HepG2 (cell line): Measurements from ENCODE around the gene MED10. TPM values are rescaled to one million over a fixed set of nuclear protein-coding genes. Genes with fewer than 3 reads are reported as not detected.
A peak's percentile ranks its signal among the peaks of the same experiment; 100 is the strongest.

Experiments used
- ATAC-seq: fragments of 200-7000 bp; cut with Tn5 transposase; 3 replicates; pipeline ENCODE4 v1.9.1; 2020; ENCODE audit warnings: mild to moderate bottlenecking, moderate library complexity
- BruUV-seq: library from RNA; stranded (reverse); fragments of 400-500 nt; replicated peaks from 2 replicates; lab custom pipeline; 2021; lab: Mats Ljungman, UMichigan
- CTCF ChIA-PET: fragments of 300-600 bp; formaldehyde crosslinking; extraction: SDS; loops from one replicate; lab custom pipeline; 2021; ENCODE audit warnings: low total read pairs, inconsistent platforms, low intra/inter-chr PET ratio; lab: Yijun Ruan, JAX
- POLR2A ChIA-PET: fragments of 350-600 bp; sonication (Branson Sonifier 250); formaldehyde crosslinking; loops from one replicate; lab custom pipeline; 2020; ENCODE audit warnings: antibody characterized with exemption, inconsistent platforms; lab: Yijun Ruan, JAX
- DNase-seq: peaks from one replicate; pipeline ENCODE4 v3.0.0-alpha.2; 2015; ENCODE audit warnings: low spot score
- FAIRE-seq: peaks from 3 replicates; lab custom pipeline; 2011; peaks lifted over from hg19 to GRCh38; lab: Jason Lieb, UNC
- H2AFZ ChIP-seq: one replicate; pipeline ENCODE4 v1.6.1; 2011; ENCODE audit warnings: low read length, inconsistent platforms
- H3K27ac ChIP-seq: fragments of 300-600 bp; 3 replicates; pipeline ENCODE4 v1.8.0; 2011; ENCODE audit warnings: mixed run types, mild to moderate bottlenecking, mixed read lengths, low read length, inconsistent platforms; ENCODE audit not compliant: insufficient read depth; ENCODE audit errors: extremely low read length
- H3K27me3 ChIP-seq, 2 experiments: fragments of 200-600 bp in 1 of 2; 2 replicates in 1 of 2; 3 replicates in 1 of 2; pipeline versions ENCODE4 v1.6.0 to v1.8.0; 2011; ENCODE audit warnings: low read length in 2 of 2, mild to moderate bottlenecking in 2 of 2, moderate library complexity in 2 of 2, inconsistent platforms in 1 of 2; ENCODE audit not compliant: insufficient read depth in 2 of 2, control insufficient read depth in 1 of 2
- H3K36me3 ChIP-seq, 2 experiments: fragments of 200-600 bp in 1 of 2; replicated peaks in 1 of 2; 2 replicates in 1 of 2; 3 replicates in 1 of 2; pipeline versions ENCODE4 v1.5.1 to v1.8.0; 2011; ENCODE audit warnings: low read length in 2 of 2, inconsistent platforms in 1 of 2; ENCODE audit not compliant: insufficient read depth in 2 of 2, control insufficient read depth in 1 of 2
- H3K4me1 ChIP-seq: 2 replicates; pipeline ENCODE4 v1.5.1; 2012; ENCODE audit warnings: low read length, inconsistent platforms; ENCODE audit not compliant: insufficient read depth
- H3K4me2 ChIP-seq: 2 replicates; pipeline ENCODE4 v1.6.0; 2011; ENCODE audit warnings: low read depth, low read length, inconsistent platforms
- H3K4me3 ChIP-seq, 3 experiments: fragments of 200-600 bp in 1 of 3; sonication (generic), shearing (Covaris generic) in 1 of 3; replicated peaks in 1 of 3; 2 replicates each; pipeline ENCODE4 v1.5.1; 2011 to 2016; ENCODE audit warnings: low read length in 3 of 3, inconsistent platforms in 2 of 3, low read depth in 2 of 3, mild to moderate bottlenecking in 2 of 3, control low read depth in 1 of 3, mixed read lengths in 1 of 3; ENCODE audit not compliant: insufficient read depth in 1 of 3
- H3K79me2 ChIP-seq: one replicate; pipeline ENCODE4 v1.6.1; 2011; ENCODE audit warnings: low read length, inconsistent platforms; ENCODE audit not compliant: insufficient read depth
- H3K9ac ChIP-seq: 2 replicates; pipeline ENCODE4 v1.6.0; 2011; ENCODE audit warnings: mild to moderate bottlenecking, low read depth, low read length, inconsistent platforms; ENCODE audit not compliant: insufficient read depth
- H3K9me3 ChIP-seq: 2 replicates; pipeline ENCODE4 v1.5.1; 2012; ENCODE audit warnings: mild to moderate bottlenecking, low read length
- H4K20me1 ChIP-seq: 2 replicates; pipeline ENCODE4 v1.6.0; 2011; ENCODE audit warnings: inconsistent platforms, mild to moderate bottlenecking, low read length, moderate library complexity; ENCODE audit not compliant: insufficient read depth
- AKAP8 ChIP-seq: sonication (generic); formaldehyde crosslinking; IDR thresholded peaks from 2 replicates; pipeline ENCODE4 v1.5.1; 2020; ENCODE audit warnings: mild to moderate bottlenecking, missing genetic modification reagents
- BORCS8-MEF2B ChIP-seq: sonication (generic); formaldehyde crosslinking; IDR thresholded peaks from 2 replicates; pipeline ENCODE4 v1.8.0; 2022; ENCODE audit warnings: mild to moderate bottlenecking, missing genetic modification reagents
- CREB1 ChIP-seq, 2 experiments: fragments of 450-650 bp in 1 of 2; IDR thresholded peaks; 2 replicates each; pipeline ENCODE4 v1.6.1; 2016 to 2017; ENCODE audit warnings: control low read depth in 1 of 2, mild to moderate bottlenecking in 1 of 2, missing compliant biosample characterization in 1 of 2, missing genetic modification characterization in 1 of 2
- ELF3 ChIP-seq: IDR thresholded peaks from 2 replicates; pipeline ENCODE4 v1.6.1; 2016; ENCODE audit warnings: missing genetic modification reagents, missing compliant biosample characterization
- ETV6 ChIP-seq: sonication (generic); formaldehyde crosslinking; conservative IDR thresholded peaks from 2 replicates; pipeline ENCODE4 v1.4.0; 2020; ENCODE audit warnings: missing genetic modification reagents
- HDAC1 ChIP-seq: sonication (generic); formaldehyde crosslinking; IDR thresholded peaks from 2 replicates; pipeline ENCODE4 v1.5.1; 2020; ENCODE audit warnings: mild to moderate bottlenecking, missing genetic modification reagents
- HHEX ChIP-seq: IDR thresholded peaks from 2 replicates; pipeline ENCODE4 v1.6.1; 2016; ENCODE audit warnings: control low read depth
- MTERF4 ChIP-seq: sonication (generic); formaldehyde crosslinking; IDR thresholded peaks from 2 replicates; pipeline ENCODE4 v1.8.0; 2023; ENCODE audit warnings: mild to moderate bottlenecking, missing genetic modification reagents
- MYPOP ChIP-seq: sonication (generic); formaldehyde crosslinking; IDR thresholded peaks from 2 replicates; pipeline ENCODE4 v1.8.1; 2023; ENCODE audit warnings: mild to moderate bottlenecking, moderate library complexity, missing genetic modification reagents
- RNF2 ChIP-seq: fragments of 450-650 bp; conservative IDR thresholded peaks from 2 replicates; pipeline ENCODE4 v1.6.1; 2016; ENCODE audit warnings: low read depth
- SALL1 ChIP-seq: sonication (generic); formaldehyde crosslinking; IDR thresholded peaks from 2 replicates; pipeline ENCODE4 v1.8.0; 2022; ENCODE audit warnings: mild to moderate bottlenecking, missing genetic modification reagents
- SMAD3 ChIP-seq: sonication (generic); formaldehyde crosslinking; IDR thresholded peaks from 2 replicates; pipeline ENCODE4 v1.4.0; 2020; ENCODE audit warnings: missing genetic modification reagents
- ZNF326 ChIP-seq: sonication (generic); formaldehyde crosslinking; IDR thresholded peaks from 2 replicates; pipeline ENCODE4 v1.4.0; 2020; ENCODE audit warnings: missing genetic modification reagents, borderline replicate concordance
- ZNF431 ChIP-seq: sonication (generic); formaldehyde crosslinking; IDR thresholded peaks from 2 replicates; pipeline ENCODE4 v1.9.0; 2022; ENCODE audit warnings: missing genetic modification reagents, low read depth, mild to moderate bottlenecking, borderline replicate concordance
- ZNF557 ChIP-seq: sonication (generic); formaldehyde crosslinking; IDR thresholded peaks from 2 replicates; pipeline ENCODE4 v1.4.0; 2020; ENCODE audit warnings: missing genetic modification reagents
- ZNF782 ChIP-seq: sonication (generic); formaldehyde crosslinking; IDR thresholded peaks from 2 replicates; pipeline ENCODE4 v1.4.0; 2020; ENCODE audit warnings: missing genetic modification reagents, mild to moderate bottlenecking, borderline replicate concordance
- WGBS: methylation state at CpG from one replicate; pipeline ENCODE4 v1.1.6; 2017; ENCODE audit warnings: low lambda C conversion rate; 5-methylcytosine and 5-hydroxymethylcytosine counted together
- in situ Hi-C: cut with HindIII; loops from 2 replicates; pipeline ENCODE4 v1.10.0; 2017; ENCODE audit warnings: low pct_unique_long_range_greater_than_20kb; ENCODE audit not compliant: extremely low pct_ligation_motif_present
- intact Hi-C: fragments of 100-400 bp; cut with micrococcal nuclease; formaldehyde crosslinking; loops from one replicate; pipeline ENCODE4 v1.10.0; 2022; ENCODE audit not compliant: unreplicated experiment
- polyA plus RNA-seq, 8 experiments: library from polyadenylated mRNA; depleted of rRNA in 3 of 8; stranded (reverse) in 7 of 8; unstranded in 1 of 8; fragments of >200 nt; fragmentation: Illumina TruSeq in 4 of 8; extraction: Trizol in 4 of 8; gene quantifications; 2 replicates each; pipeline versions ENCODE4 v1.2.1 to v1.2.3, GENCODE V29; 2011 to 2016; ENCODE audit warnings: low read depth in 4 of 8, missing spikeins in 1 of 8, mixed read lengths in 1 of 8; ENCODE audit not compliant: insufficient read depth in 1 of 8
- total RNA-seq, 5 experiments: library from RNA; depleted of rRNA; stranded (reverse); fragments of >200 nt; fragmentation: Illumina TruSeq; extraction: Trizol; gene quantifications; 2 replicates each; pipeline ENCODE4 v1.2.3, GENCODE V29; 2016; ENCODE audit warnings: low read depth in 1 of 5
- TF ChIP-seq, protein P1 (sequence below): sonication (generic); formaldehyde crosslinking; IDR thresholded peaks from 2 replicates; pipeline ENCODE4 v1.5.0; 2020; ENCODE audit warnings: missing genetic modification reagents

MED10 gene
- total and polyA plus RNA-seq, 2 of the 13 experiments (the other 11 are each of a cell fraction or from before 2014, with no cell fraction given), result 11.2 to 23.7 TPM

DNA sequence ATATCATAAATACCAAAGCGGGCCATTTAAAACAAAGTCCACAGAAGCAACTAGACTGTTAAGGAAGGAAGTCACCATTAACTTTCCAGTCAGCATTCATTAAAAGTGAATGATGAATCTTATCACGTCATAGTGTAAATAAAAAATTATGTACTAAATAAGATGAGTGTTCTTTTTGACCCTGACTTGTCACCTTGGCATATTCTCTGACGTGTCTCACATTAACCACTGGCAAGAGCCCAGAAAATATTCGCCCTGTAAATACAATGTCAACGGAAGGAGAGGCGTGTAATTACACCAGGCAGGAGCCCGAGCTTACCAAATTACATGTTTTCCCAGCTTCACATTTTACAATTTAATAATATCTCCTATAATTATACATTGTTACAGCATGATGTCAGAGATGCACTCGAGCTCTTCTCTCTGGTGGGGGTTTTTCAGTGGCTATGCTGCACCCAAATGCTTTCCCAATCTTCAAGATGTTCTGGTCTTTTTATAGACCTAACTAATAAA is 41.0 kb upstream of the MED10 start:
- ATAC-seq, result no peak
- Histone ChIP-seq H2AFZ (no peak overlapping the region), H3K9ac (no peak overlapping the region), H4K20me1 (no peaks in the 10 kb centered on the region), H3K9me3 (no peaks in the 10 kb centered on the region), H3K4me1 (no peaks in the 10 kb centered on the region), H3K4me3 (no peak overlapping the region), H3K79me2 (no peaks in the 10 kb centered on the region), H3K4me2 (no peak overlapping the region), H3K27ac (no peak overlapping the region)
- BruUV-seq, result no TSS peak
- no peak for FAIRE-seq
- in situ Hi-C loops, result no loop called here
- CTCF ChIA-PET, result no interaction called here
- TF ChIP-seq ZNF782 (no peak), RNF2 (no peak), CREB1 (IDR thresholded peaks at IDR 0.05) (peak; percentile 72), CREB1 (CRISPR knock-in tag; IDR thresholded peaks at IDR 0.05) (no peak), ETV6 (CRISPR knock-in tag) (no peak)
- TF ChIP-seq, all 625 proteins: peak for 1
- intact Hi-C loops, result no loop called here
- no peak for DNase-seq
- WGBS, result 13% methylated on average over 8 of the region's 8 CpGs
- Histone ChIP-seq H3K36me3 (no peaks in the 10 kb centered on the region), H3K27me3 (peaks cover 2 to 15% of the 10 kb centered on the region in 2 experiments; a peak in 2 of 5 replicates)
- POLR2A ChIA-PET, result no interaction called here

DNA sequence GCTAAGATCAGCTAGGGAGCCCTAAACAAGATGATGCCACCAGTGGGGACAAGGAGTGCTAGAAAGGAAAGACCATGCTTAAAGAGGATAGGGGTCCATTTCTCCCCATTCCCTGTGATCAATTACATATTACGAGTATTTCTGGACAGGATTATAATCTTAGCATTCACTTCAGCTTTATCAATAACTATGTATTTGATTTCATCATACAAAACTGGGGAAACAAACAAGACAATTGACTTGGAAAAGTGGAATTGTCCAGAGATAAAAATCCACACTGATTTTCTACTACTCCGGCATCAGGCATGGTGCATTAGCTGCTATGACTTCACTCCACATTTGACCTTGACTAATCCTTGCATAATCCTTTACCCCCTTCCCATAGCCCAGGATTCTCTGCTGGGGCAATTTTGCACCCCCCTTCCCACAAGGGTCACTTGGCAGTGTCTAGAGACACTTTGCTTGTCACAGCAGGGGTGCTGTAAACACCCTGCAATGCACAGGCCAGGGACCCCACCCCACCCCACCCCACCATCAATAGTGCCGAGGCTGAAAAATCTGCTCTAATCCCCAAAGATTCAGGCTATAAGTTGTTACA is 40.4 kb upstream of the MED10 start:
- Histone ChIP-seq H3K4me1 (no peaks in the 10 kb centered on the region), H3K4me2 (no peak overlapping the region), H3K9me3 (no peaks in the 10 kb centered on the region), H3K4me3 (no peak overlapping the region), H3K36me3 (no peaks in the 10 kb centered on the region), H3K27me3 (peaks cover 2 to 15% of the 10 kb centered on the region in 2 experiments; a peak in 2 of 5 replicates), H2AFZ (no peak overlapping the region), H3K79me2 (no peaks in the 10 kb centered on the region), H4K20me1 (no peaks in the 10 kb centered on the region), H3K27ac (no peak overlapping the region), H3K9ac (no peak overlapping the region)
- POLR2A ChIA-PET, result no interaction called here
- FAIRE-seq, result no peak
- WGBS, result 25% methylated on average over 3 of the region's 3 CpGs
- no peak for ATAC-seq
- no TSS peak for BruUV-seq
- in situ Hi-C loops (no loop called here), intact Hi-C loops (no loop called here)
- DNase-seq, result no peak
- CTCF ChIA-PET, result no interaction called here
- TF ChIP-seq SALL1 (CRISPR knock-in tag) (no peak), ELF3 (CRISPR knock-in tag) (no peak), MYPOP (CRISPR knock-in tag) (no peak), BORCS8-MEF2B (CRISPR knock-in tag) (no peak), HHEX (CRISPR knock-in tag) (no peak), ZNF557 (no peak), SMAD3 (CRISPR knock-in tag) (no peak), MTERF4 (CRISPR knock-in tag) (no peak), AKAP8 (CRISPR knock-in tag) (no peak), ZNF431 (no peak), HDAC1 (CRISPR knock-in tag) (no peak), ZNF326 (CRISPR knock-in tag) (no peak)
- TF ChIP-seq, protein P1, sequence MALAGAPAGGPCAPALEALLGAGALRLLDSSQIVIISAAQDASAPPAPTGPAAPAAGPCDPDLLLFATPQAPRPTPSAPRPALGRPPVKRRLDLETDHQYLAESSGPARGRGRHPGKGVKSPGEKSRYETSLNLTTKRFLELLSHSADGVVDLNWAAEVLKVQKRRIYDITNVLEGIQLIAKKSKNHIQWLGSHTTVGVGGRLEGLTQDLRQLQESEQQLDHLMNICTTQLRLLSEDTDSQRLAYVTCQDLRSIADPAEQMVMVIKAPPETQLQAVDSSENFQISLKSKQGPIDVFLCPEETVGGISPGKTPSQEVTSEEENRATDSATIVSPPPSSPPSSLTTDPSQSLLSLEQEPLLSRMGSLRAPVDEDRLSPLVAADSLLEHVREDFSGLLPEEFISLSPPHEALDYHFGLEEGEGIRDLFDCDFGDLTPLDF (CRISPR knock-in tag), result no peak
